ENCODE measurements around the gene ST8SIA2. TPM values are rescaled to one million over a fixed set of nuclear protein-coding genes. Genes with fewer than 3 reads are reported as not detected.
A peak's percentile ranks its signal among the peaks of the same experiment; 100 is the strongest.

The ST8SIA2 gene
- total RNA-seq, 2 donors from 2014 or later = not detected

DNA sequence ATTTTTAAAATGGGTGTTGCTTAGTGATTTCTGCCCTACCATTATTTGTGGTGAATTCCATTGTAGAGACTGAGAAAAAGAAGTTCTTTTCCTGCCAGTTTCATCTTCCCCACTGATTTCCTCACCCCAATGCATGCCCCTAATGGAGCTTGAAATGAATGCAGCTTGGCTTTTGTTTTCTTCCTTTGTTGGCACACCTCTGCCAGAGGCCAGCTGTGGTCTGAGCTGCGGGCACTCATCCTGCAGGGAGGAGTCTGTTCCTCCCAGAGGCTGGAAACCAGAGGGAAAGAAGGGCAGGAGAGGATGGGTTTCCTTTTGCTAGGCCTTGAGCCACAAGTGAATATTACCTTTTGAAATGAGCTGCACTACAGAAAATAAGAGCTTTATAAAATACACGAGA lies 9.3 kb upstream of the ST8SIA2 start:
- no peak for ATAC-seq (replicated peaks)
- Mint-ChIP-seq H3K36me3 (ENCODE audit: low read depth) (no peaks in the 10 kb centered on the region), H3K27ac (no peak overlapping the region), H3K4me1 (no peaks in the 10 kb centered on the region), H3K27me3 (peaks cover 37% of the 10 kb centered on the region), H3K9me3 (no peaks in the 10 kb centered on the region), H3K4me3 (no peak overlapping the region)

DNA sequence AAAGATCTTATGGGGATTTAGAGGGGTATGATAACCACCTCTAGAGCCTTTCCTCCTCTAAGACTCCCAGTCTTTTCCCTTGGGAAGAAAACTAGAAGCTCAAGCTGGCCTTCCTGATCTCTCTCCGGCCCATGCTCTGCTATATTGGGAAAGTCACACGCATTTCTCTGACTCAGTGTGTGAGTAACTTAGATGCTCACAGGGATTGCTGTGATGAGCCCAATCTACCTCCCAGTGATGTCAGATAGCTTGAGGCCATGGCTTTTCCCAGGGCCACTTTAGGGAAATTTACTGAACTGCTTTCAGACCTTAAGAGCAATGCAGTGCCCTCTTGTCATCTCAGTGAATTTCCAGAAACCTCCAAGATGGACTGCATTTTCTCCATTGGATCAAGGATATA lies 8.6 kb upstream of the ST8SIA2 start:
- Mint-ChIP-seq H3K4me1 (no peaks in the 10 kb centered on the region), H3K9me3 (no peaks in the 10 kb centered on the region), H3K27ac (no peak overlapping the region), H3K27me3 (peaks cover 43% of the 10 kb centered on the region), H3K4me3 (no peak overlapping the region), H3K36me3 (ENCODE audit: low read depth) (no peaks in the 10 kb centered on the region)
- no peak for ATAC-seq (replicated peaks)

DNA sequence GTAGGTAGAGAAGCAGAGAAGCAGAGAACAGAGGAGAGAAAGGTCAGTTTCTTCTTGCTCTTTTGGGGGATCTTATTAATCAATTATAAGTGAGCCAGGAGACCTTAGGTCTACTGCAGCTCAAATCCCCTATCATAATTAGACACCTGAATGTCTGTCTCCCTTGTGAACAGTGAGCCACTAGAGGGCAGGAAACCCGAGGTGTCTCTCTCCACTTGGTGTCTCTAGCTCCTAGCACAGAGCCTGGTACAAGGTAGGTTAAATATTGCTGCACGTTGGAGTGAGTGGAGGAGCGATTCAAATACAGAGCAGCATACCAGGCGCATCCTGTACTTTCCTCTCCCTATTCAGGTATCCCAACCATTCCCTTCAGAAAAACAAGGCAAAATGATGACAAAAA lies 2.0 kb upstream of the ST8SIA2 start:
- Mint-ChIP-seq H3K9me3 (no peaks in the 10 kb centered on the region), H3K4me1 (no peaks in the 10 kb centered on the region), H3K27me3 (peaks cover 70% of the 10 kb centered on the region), H3K36me3 (ENCODE audit: low read depth) (no peaks in the 10 kb centered on the region), H3K4me3 (no peak overlapping the region), H3K27ac (no peak overlapping the region)
- peak; percentile 35 for ATAC-seq (replicated peaks)

DNA sequence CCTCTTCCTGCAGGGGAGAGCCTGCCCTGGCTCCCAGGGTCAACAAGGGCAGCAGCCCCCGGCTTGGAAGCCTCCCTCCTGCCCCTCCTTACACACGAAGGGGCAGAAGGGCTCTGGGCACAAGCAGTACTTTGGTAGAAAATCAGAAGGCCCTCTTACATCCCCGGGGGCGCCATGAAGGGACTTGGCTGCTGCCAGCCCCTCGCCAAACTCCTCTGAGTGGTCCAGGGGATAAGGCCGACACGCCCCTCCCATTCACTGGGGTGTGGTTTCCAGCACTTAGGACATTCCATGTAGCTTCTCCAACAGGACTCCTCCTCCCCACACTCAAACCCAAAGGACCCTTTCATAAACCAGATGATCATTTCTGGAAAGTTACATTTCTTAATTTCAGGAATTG lies 1.2 kb upstream of the ST8SIA2 start:
- Mint-ChIP-seq H3K27me3 (peaks cover 69% of the 10 kb centered on the region), H3K36me3 (ENCODE audit: low read depth) (no peaks in the 10 kb centered on the region), H3K27ac (no peak overlapping the region), H3K4me1 (no peaks in the 10 kb centered on the region), H3K4me3 (no peak overlapping the region), H3K9me3 (no peaks in the 10 kb centered on the region)
- ATAC-seq (replicated peaks) = no peak

GRCh38 chr15:92393980-92394308 lies 263 bp downstream of the ST8SIA2 start:
- Mint-ChIP-seq H3K27ac (no peak overlapping the region), H3K4me1 (no peaks in the 10 kb centered on the region), H3K9me3 (no peaks in the 10 kb centered on the region), H3K36me3 (ENCODE audit: low read depth) (no peaks in the 10 kb centered on the region), H3K27me3 (peaks cover 61% of the 10 kb centered on the region), H3K4me3 (no peak overlapping the region)
- ATAC-seq (replicated peaks) = no peak

DNA sequence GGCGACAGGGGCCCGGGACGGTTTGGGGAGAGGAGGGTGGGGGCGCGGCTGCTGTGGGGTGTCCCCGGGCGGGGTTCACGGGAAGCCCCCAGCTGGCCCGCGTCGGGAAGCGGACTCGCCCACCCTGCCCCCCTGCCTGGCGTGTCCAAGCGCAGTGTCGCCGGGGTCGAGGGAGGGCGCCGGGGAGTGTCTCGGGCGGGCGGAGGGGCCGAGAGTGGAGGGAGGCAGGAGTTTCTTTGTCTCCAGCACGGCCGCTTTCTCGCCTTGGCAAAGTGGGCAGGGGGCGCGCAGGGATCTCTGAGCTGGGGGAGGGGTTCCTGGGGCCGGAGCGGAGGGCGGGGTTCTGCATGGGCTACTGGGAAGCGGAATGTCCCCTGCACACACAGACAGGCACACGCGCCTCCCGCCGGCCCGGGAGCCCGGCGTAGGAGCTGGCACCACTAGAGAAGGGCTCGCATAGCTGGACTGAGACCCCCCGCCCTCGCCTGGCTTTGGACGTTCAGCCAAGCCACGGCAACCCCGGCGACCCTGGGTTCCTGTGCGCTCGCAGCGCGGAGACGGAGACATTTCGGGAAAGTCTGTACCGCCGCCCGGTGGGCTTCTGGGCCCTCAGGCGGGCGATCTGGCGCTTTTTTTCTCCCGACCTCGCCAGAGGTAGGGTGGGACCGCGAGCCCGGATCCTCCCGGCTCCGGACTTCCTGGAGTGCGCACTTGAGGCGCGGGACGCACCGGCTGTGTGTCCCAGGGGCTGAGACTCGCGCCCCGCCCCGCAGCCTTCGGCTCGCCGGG lies 822 bp downstream of the ST8SIA2 start:
- no peak for ATAC-seq (replicated peaks)

DNA sequence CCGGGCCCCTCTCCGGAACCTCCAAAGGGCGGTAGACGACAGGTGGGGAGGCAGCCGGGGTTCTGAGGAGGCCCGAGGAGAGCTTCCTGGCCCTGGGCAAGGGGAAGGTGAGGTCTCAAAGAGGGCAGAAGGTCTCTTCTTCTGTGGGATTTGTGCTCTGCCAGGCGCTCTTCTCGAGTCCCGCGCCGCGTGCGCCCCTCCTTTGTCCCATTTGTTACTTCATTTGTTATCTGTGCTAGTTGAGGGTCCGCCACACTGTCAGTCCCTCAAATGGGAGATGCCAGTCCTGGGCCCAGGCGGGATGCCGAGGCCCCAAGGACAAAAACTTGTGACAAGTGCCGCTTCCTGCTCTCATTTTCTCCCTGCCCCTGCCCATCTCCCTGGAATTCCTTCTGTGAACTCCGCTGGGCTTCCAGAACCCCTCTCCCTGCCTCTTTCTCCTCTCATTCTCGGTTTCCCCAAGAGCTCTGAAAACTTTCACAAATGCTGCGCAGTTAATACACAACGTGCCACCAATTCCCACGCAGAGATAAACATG lies 1.5 kb downstream of the ST8SIA2 start:
- H3K27me3 Mint-ChIP-seq = peaks cover 53% of the 10 kb centered on the region
- no peak overlapping the region for H3K27ac Mint-ChIP-seq
- no peaks in the 10 kb centered on the region for H3K36me3 Mint-ChIP-seq (ENCODE audit: low read depth)
- no peaks in the 10 kb centered on the region for H3K4me1 Mint-ChIP-seq
- no peak overlapping the region for H3K4me3 Mint-ChIP-seq
- H3K9me3 Mint-ChIP-seq = no peaks in the 10 kb centered on the region
- no peak for ATAC-seq (replicated peaks)

More for the DNA sequence above, 822 bp downstream of the ST8SIA2 start:
- Mint-ChIP-seq H3K27me3 (peaks cover 55% of the 10 kb centered on the region), H3K4me3 (no peak overlapping the region), H3K4me1 (no peaks in the 10 kb centered on the region), H3K9me3 (no peaks in the 10 kb centered on the region), H3K27ac (no peak overlapping the region), H3K36me3 (ENCODE audit: low read depth) (no peaks in the 10 kb centered on the region)

GRCh38 chr15:92399271-92399950 lies 5.7 kb downstream of the ST8SIA2 start:
- no peaks in the 10 kb centered on the region for H3K9me3 Mint-ChIP-seq
- no peaks in the 10 kb centered on the region for H3K36me3 Mint-ChIP-seq (ENCODE audit: low read depth)
- ATAC-seq (replicated peaks) = no peak
- H3K4me1 Mint-ChIP-seq = no peaks in the 10 kb centered on the region
- no peak overlapping the region for H3K27ac Mint-ChIP-seq
- no peak overlapping the region for H3K4me3 Mint-ChIP-seq
- peaks cover 43% of the 10 kb centered on the region for H3K27me3 Mint-ChIP-seq

- Mint-ChIP-seq H3K36me3 (ENCODE audit: low read depth) (no peaks in the 10 kb centered on the region), H3K9me3 (no peaks in the 10 kb centered on the region), H3K4me3 (no peak overlapping the region), H3K4me1 (no peaks in the 10 kb centered on the region), H3K27ac (no peak overlapping the region), H3K27me3 (peaks cover 42% of the 10 kb centered on the region)
- no peak for ATAC-seq (replicated peaks)
These were observed 6.9 kb downstream of the ST8SIA2 start for GRCh38 chr15:92400573-92400972.

- Mint-ChIP-seq H3K9me3 (no peaks in the 10 kb centered on the region), H3K4me3 (no peak overlapping the region), H3K27ac (no peak overlapping the region), H3K4me1 (no peaks in the 10 kb centered on the region), H3K36me3 (ENCODE audit: low read depth) (no peaks in the 10 kb centered on the region), H3K27me3 (peaks cover 36% of the 10 kb centered on the region)
- no peak for ATAC-seq (replicated peaks)
These were observed 7.5 kb downstream of the ST8SIA2 start for GRCh38 chr15:92400980-92401787.

DNA sequence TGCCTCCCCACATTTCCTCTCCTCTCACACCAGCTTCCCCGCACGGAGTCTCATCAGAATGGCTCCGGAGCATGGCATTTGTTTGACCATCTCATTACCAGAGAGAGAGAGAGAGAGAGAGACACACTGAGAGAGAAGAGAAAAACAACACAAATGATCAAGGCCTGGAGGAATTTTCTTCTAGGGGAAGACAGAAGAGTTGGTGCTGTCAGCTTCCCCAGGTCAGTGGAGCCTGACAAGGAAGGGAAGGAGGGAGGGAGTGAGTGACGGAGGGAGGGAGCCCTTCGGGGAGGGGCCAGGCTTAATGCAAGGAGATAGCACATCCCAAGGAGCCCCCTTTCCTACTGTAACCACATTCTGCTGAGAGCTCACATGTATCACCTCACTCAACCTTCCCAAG lies 9.1 kb downstream of the ST8SIA2 start:
- no peak for ATAC-seq (replicated peaks)
- Mint-ChIP-seq H3K4me3 (no peak overlapping the region), H3K27ac (no peak overlapping the region), H3K9me3 (no peaks in the 10 kb centered on the region), H3K4me1 (no peaks in the 10 kb centered on the region), H3K27me3 (peaks cover 30% of the 10 kb centered on the region), H3K36me3 (ENCODE audit: low read depth) (no peaks in the 10 kb centered on the region)

DNA sequence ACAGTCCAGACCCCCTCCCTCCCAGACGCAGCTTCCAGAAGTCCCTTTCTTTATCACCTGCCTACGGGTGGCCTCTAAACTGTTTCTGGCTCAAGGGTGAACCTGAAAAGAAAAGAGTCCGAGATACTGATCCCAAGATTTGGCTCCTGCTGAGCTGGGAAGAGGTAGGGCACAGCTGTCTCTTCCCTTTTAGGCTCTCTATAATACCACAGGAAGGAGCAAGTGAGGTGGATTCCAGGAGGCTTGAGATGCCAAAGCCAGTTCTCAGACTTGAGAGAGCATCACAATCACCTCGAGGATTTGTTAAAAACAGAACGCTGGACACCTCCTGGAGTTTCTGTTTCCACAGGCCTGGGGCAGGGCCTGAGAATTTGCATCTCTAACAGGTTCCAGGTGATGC lies 12.3 kb downstream of the ST8SIA2 start:
- Mint-ChIP-seq H3K27ac (no peak overlapping the region), H3K27me3 (peaks cover 22% of the 10 kb centered on the region), H3K36me3 (ENCODE audit: low read depth) (no peaks in the 10 kb centered on the region), H3K4me3 (no peak overlapping the region), H3K9me3 (no peaks in the 10 kb centered on the region), H3K4me1 (no peaks in the 10 kb centered on the region)
- no peak for ATAC-seq (replicated peaks)

- H3K9me3 Mint-ChIP-seq = no peaks in the 10 kb centered on the region
- ATAC-seq (replicated peaks) = no peak
- no peaks in the 10 kb centered on the region for H3K4me1 Mint-ChIP-seq
- peaks cover 27% of the 10 kb centered on the region for H3K27me3 Mint-ChIP-seq
- H3K4me3 Mint-ChIP-seq = no peak overlapping the region
- no peaks in the 10 kb centered on the region for H3K36me3 Mint-ChIP-seq (ENCODE audit: low read depth)
- no peak overlapping the region for H3K27ac Mint-ChIP-seq
These were observed 13.6 kb downstream of the ST8SIA2 start for GRCh38 chr15:92407321-92407720.

GRCh38 chr15:92407916-92408315 lies 14.2 kb downstream of the ST8SIA2 start:
- no peak for ATAC-seq (replicated peaks)
- no peaks in the 10 kb centered on the region for H3K9me3 Mint-ChIP-seq
- H3K27me3 Mint-ChIP-seq = peaks cover 22% of the 10 kb centered on the region
- H3K4me1 Mint-ChIP-seq = no peaks in the 10 kb centered on the region
- no peak overlapping the region for H3K4me3 Mint-ChIP-seq
- no peak overlapping the region for H3K27ac Mint-ChIP-seq
- no peaks in the 10 kb centered on the region for H3K36me3 Mint-ChIP-seq (ENCODE audit: low read depth)

All from activated T-helper 17 cell treated with anti-CD3 and anti-CD28 coated beads, Interleukin-2, amount 50 U/mL, for 72 hours (primary cell).